Measurements from ENCODE around the gene UBA52. TPM values are rescaled to one million over a fixed set of nuclear protein-coding genes. Genes with fewer than 3 reads are reported as not detected.

The UBA52 gene
- polyA plus RNA-seq, 1 of the 3 experiments (the other 2 are of a cell fraction), result 2,690 TPM

- H3K4me1 ChIP-seq (ENCODE audit: control insufficient read depth in 1 of 2, insufficient read depth in 2 of 2, low read depth in 1 of 2, low read length in 1 of 2), result peaks cover 0 to 29% of the 10 kb centered on the region in 2 experiments; a peak in 2 of 4 replicates
- POLR2A ChIA-PET, result interaction anchor here (0.5 kb wide), 1 partner anchor 247 kb away, joined by 3 read pairs; no protein-coding TSS in a partner anchor
- 56% methylated on average over 8 of the region's 21 CpGs for WGBS (ENCODE audit: low lambda C conversion rate)
- no peaks in the 10 kb centered on the region for H4K20me1 ChIP-seq (ENCODE audit: insufficient read depth)
- no peak overlapping the region for H3K4me2 ChIP-seq
- no peak overlapping the region for H2AFZ ChIP-seq (ENCODE audit: low read depth)
- no peaks in the 10 kb centered on the region for H3K9me3 ChIP-seq
- H3K27ac ChIP-seq (ENCODE audit: low read depth in 2 of 2, low read length in 1 of 2), result no peak overlapping the region
- no peaks in the 10 kb centered on the region for H3K27me3 ChIP-seq (ENCODE audit: insufficient read depth)
- no peaks in the 10 kb centered on the region for H3K79me2 ChIP-seq (ENCODE audit: insufficient read depth)
- H3F3A ChIP-seq (replicated peaks; ENCODE audit: insufficient read depth), result peaks cover 20% of the 10 kb centered on the region
- no peak overlapping the region for H3K9ac ChIP-seq
- TF ChIP-seq RXRA (IDR thresholded peaks at IDR 0.05; ENCODE audit: borderline replicate concordance, low read depth), result no peak
- no peak for TF ChIP-seq NRF1 (IDR thresholded peaks at IDR 0.05; ENCODE audit: low read depth, low read length)
- no peak for TF ChIP-seq TCF12 (IDR thresholded peaks at IDR 0.05)
- TF ChIP-seq, protein P1, sequence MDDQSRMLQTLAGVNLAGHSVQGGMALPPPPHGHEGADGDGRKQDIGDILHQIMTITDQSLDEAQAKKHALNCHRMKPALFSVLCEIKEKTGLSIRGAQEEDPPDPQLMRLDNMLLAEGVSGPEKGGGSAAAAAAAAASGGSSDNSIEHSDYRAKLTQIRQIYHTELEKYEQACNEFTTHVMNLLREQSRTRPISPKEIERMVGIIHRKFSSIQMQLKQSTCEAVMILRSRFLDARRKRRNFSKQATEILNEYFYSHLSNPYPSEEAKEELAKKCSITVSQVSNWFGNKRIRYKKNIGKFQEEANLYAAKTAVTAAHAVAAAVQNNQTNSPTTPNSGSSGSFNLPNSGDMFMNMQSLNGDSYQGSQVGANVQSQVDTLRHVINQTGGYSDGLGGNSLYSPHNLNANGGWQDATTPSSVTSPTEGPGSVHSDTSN (IDR thresholded peaks at IDR 0.05), result no peak
- TF ChIP-seq, protein P2, sequence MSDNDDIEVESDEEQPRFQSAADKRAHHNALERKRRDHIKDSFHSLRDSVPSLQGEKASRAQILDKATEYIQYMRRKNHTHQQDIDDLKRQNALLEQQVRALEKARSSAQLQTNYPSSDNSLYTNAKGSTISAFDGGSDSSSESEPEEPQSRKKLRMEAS (IDR thresholded peaks at IDR 0.05; ENCODE audit: low read depth), result no peak
- TF ChIP-seq FOXJ3 (CRISPR knock-in tag; IDR thresholded peaks at IDR 0.05), result no peak
- TF ChIP-seq GABPA (IDR thresholded peaks at IDR 0.05; ENCODE audit: low read depth), result no peak
- TF ChIP-seq POLR2AphosphoS5 (IDR thresholded peaks at IDR 0.05; ENCODE audit: low read depth, low read length), result no peak
- no peak for TF ChIP-seq MXI1 (IDR thresholded peaks at IDR 0.05; ENCODE audit: low read depth, low read length)
- TF ChIP-seq, protein P3, sequence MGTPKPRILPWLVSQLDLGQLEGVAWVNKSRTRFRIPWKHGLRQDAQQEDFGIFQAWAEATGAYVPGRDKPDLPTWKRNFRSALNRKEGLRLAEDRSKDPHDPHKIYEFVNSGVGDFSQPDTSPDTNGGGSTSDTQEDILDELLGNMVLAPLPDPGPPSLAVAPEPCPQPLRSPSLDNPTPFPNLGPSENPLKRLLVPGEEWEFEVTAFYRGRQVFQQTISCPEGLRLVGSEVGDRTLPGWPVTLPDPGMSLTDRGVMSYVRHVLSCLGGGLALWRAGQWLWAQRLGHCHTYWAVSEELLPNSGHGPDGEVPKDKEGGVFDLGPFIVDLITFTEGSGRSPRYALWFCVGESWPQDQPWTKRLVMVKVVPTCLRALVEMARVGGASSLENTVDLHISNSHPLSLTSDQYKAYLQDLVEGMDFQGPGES (IDR thresholded peaks at IDR 0.05; ENCODE audit: low read depth, low read length), result no peak
- TF ChIP-seq RFX5 (IDR thresholded peaks at IDR 0.05; ENCODE audit: low read length), result no peak
- no peak for TF ChIP-seq ZBTB33 (IDR thresholded peaks at IDR 0.05; ENCODE audit: borderline replicate concordance, low read depth)
- no peak for TF ChIP-seq USF1 (IDR thresholded peaks at IDR 0.05; ENCODE audit: borderline replicate concordance, low read depth)
- TF ChIP-seq ELF1 (IDR thresholded peaks at IDR 0.05), result no peak
- TF ChIP-seq FOXM1 (IDR thresholded peaks at IDR 0.05; ENCODE audit: low read depth), result no peak
- TF ChIP-seq CHD2 (IDR thresholded peaks at IDR 0.05; ENCODE audit: low read length, partially characterized antibody), result no peak
- TF ChIP-seq RCOR1 (IDR thresholded peaks at IDR 0.05; ENCODE audit: low read length), result no peak
- TF ChIP-seq JUND (IDR thresholded peaks at IDR 0.05), result no peak
- TF ChIP-seq SIN3A (IDR thresholded peaks at IDR 0.05; ENCODE audit: borderline replicate concordance, low read depth, low read length), result no peak
- no peaks in the 10 kb centered on the region for H3K9me2 ChIP-seq
- CTCF ChIA-PET, result interaction anchor here (1.2 to 10.5 kb wide), 3 partner anchors 78 to 270 kb away, joined by 8 to 234 read pairs (median 52); no protein-coding TSS in a partner anchor
- peak; percentile 89 for DNase-seq
- H3K36me3 ChIP-seq (replicated peaks in 1 of 2; ENCODE audit: control insufficient read depth in 1 of 2, insufficient read depth in 2 of 2, low read length in 1 of 2), result no peaks in the 10 kb centered on the region
- H3K4me3 ChIP-seq (ENCODE audit: low read depth in 2 of 2, low read length in 1 of 2), result no peak overlapping the region
Measured at GRCh38 chr19:18596752-18597157, 25.1 kb downstream of the UBA52 start.
